MM.1S (cell line): ENCODE measurements around the gene ADCY6.

Experiments used
- DNase-seq: peaks from one replicate; pipeline ENCODE4 v3.0.0-alpha.2; 2015
- H2AFZ ChIP-seq: fragments of 300-600 bp; sonication (generic); 2 replicates; pipeline ENCODE4 v1.6.0; 2016; ENCODE audit warnings: antibody characterized with exemption, low read length
- H3F3A ChIP-seq: fragments of 300-600 bp; sonication (generic); 2 replicates; pipeline ENCODE4 v1.6.1; 2016; ENCODE audit warnings: mild to moderate bottlenecking, antibody characterized with exemption, low read length, moderate library complexity, mixed read lengths; ENCODE audit not compliant: insufficient read depth
- H3K27ac ChIP-seq: fragments of 300-600 bp; sonication (generic); 2 replicates; pipeline ENCODE4 v1.5.1; 2016; ENCODE audit warnings: mild to moderate bottlenecking, low read length
- H3K27me3 ChIP-seq: fragments of 300-600 bp; sonication (generic); replicated peaks from 2 replicates; pipeline ENCODE4 v1.6.0; 2016; ENCODE audit warnings: low read length; ENCODE audit not compliant: insufficient read depth
- H3K36me3 ChIP-seq: fragments of 300-600 bp; sonication (generic); replicated peaks from 2 replicates; pipeline ENCODE4 v1.6.1; 2016; ENCODE audit warnings: mild to moderate bottlenecking, low read length, mixed read lengths; ENCODE audit not compliant: insufficient read depth
- H3K4me1 ChIP-seq: fragments of 300-600 bp; sonication (generic); 2 replicates; pipeline ENCODE4 v1.6.1; 2016; ENCODE audit warnings: low read length, mixed read lengths
- H3K4me2 ChIP-seq: fragments of 300-600 bp; sonication (generic); 2 replicates; pipeline ENCODE4 v1.6.0; 2016; ENCODE audit warnings: low read depth, low read length
- H3K4me3 ChIP-seq: fragments of 300-600 bp; sonication (generic); 2 replicates; pipeline ENCODE4 v1.5.1; 2016; ENCODE audit warnings: low read length, mixed read lengths
- H3K79me2 ChIP-seq: fragments of 300-600 bp; sonication (generic); 2 replicates; pipeline ENCODE4 v1.6.1; 2016; ENCODE audit warnings: mixed run types, low read length, mixed read lengths
- H3K9ac ChIP-seq: fragments of 300-600 bp; sonication (generic); 2 replicates; pipeline ENCODE4 v1.6.1; 2016; ENCODE audit warnings: low read length, mixed read lengths
- H3K9me2 ChIP-seq: fragments of 300-600 bp; sonication (generic); replicated peaks from 2 replicates; pipeline ENCODE4 v1.6.1; 2016; ENCODE audit warnings: mild to moderate bottlenecking, low read length, mixed read lengths; ENCODE audit not compliant: insufficient read depth
- H3K9me3 ChIP-seq: fragments of 300-600 bp; sonication (generic); replicated peaks from 2 replicates; pipeline ENCODE4 v1.6.1; 2016; ENCODE audit warnings: mild to moderate bottlenecking, low read length, mixed read lengths; ENCODE audit not compliant: insufficient read depth
- H4K20me1 ChIP-seq: fragments of 300-600 bp; sonication (generic); 2 replicates; pipeline ENCODE4 v1.6.1; 2016; ENCODE audit warnings: mild to moderate bottlenecking, low read length, moderate library complexity, mixed read lengths; ENCODE audit not compliant: insufficient read depth
- CTCF ChIP-seq: fragments of 300-600 bp; sonication (generic); IDR thresholded peaks from 2 replicates; pipeline ENCODE4 v1.5.1; 2016; ENCODE audit warnings: antibody characterized with exemption, low read length, mixed read lengths
- EZH2 ChIP-seq: fragments of 300-600 bp; sonication (generic); optimal IDR thresholded peaks from 2 replicates; pipeline ENCODE3; 2017; ENCODE audit warnings: low read depth, mild to moderate bottlenecking, antibody characterized with exemption, low read length, mixed read lengths
- EZH2phosphoT487 ChIP-seq: fragments of 300-600 bp; sonication (generic); IDR thresholded peaks from 2 replicates; pipeline ENCODE4 v1.6.1; 2018; ENCODE audit warnings: antibody characterized with exemption, low read length

Gene ADCY6

GRCh38 chr12:48794870-48795269 lies 6.0 kb upstream of the ADCY6 start:
- Histone ChIP-seq H3K27me3 (no peaks in the 10 kb centered on the region), H3K27ac (no peak overlapping the region), H3K79me2 (no peaks in the 10 kb centered on the region), H3K9me2 (no peaks in the 10 kb centered on the region), H3K9ac (no peak overlapping the region), H3K4me2 (no peak overlapping the region), H3K36me3 (no peaks in the 10 kb centered on the region), H3K4me1 (peaks cover 5% of the 10 kb centered on the region), H3K4me3 (no peak overlapping the region), H3F3A (no peaks in the 10 kb centered on the region), H3K9me3 (no peaks in the 10 kb centered on the region), H4K20me1 (no peaks in the 10 kb centered on the region), H2AFZ (no peak overlapping the region)
- DNase-seq: peak; percentile 19
- no peak for TF ChIP-seq EZH2phosphoT487
- no peak for TF ChIP-seq CTCF
- TF ChIP-seq EZH2: no peak

- no peaks in the 10 kb centered on the region; the same call in 1 of the 2 replicates for H3K79me2 ChIP-seq
- H3K36me3 ChIP-seq: no peaks in the 10 kb centered on the region
- no peaks in the 10 kb centered on the region for H3K9me3 ChIP-seq
- no peak overlapping the region for H2AFZ ChIP-seq
- TF ChIP-seq CTCF (no peak), EZH2 (no peak), EZH2phosphoT487 (no peak)
- H3K27me3 ChIP-seq: no peaks in the 10 kb centered on the region
- no peaks in the 10 kb centered on the region for H3K9me2 ChIP-seq
- H3K4me2 ChIP-seq: no peak overlapping the region
- H3K4me1 ChIP-seq: peaks cover 7% of the 10 kb centered on the region
- no peak overlapping the region for H3K9ac ChIP-seq
- no peaks in the 10 kb centered on the region for H4K20me1 ChIP-seq
- no peaks in the 10 kb centered on the region for H3F3A ChIP-seq
- H3K27ac ChIP-seq: no peak overlapping the region
- H3K4me3 ChIP-seq: no peak overlapping the region
- DNase-seq: no peak
These were observed 4.8 kb upstream of the ADCY6 start for GRCh38 chr12:48793696-48794095.

- no peaks in the 10 kb centered on the region for H3K9me3 ChIP-seq
- peak overlapping the region; percentile 87; the same call in 1 of the 2 replicates for H3K9ac ChIP-seq
These were observed 1.0 kb upstream of the ADCY6 start for GRCh38 chr12:48789858-48790326.

More at GRCh38 chr12:48789858-48790326, 1.0 kb upstream of the ADCY6 start:
- no peak for DNase-seq
- Histone ChIP-seq H3K9me2 (no peaks in the 10 kb centered on the region), H3K4me2 (peak overlapping the region; percentile 81), H3K4me1 (peaks cover 7% of the 10 kb centered on the region), H4K20me1 (no peaks in the 10 kb centered on the region), H3F3A (no peaks in the 10 kb centered on the region), H3K36me3 (no peaks in the 10 kb centered on the region), H2AFZ (peak overlapping the region; percentile 99), H3K4me3 (peak overlapping the region; percentile 98), H3K27ac (no peak overlapping the region), H3K79me2 (peaks cover 12% of the 10 kb centered on the region; the same call in 1 of the 2 replicates), H3K27me3 (no peaks in the 10 kb centered on the region)
- TF ChIP-seq CTCF (no peak), EZH2phosphoT487 (no peak), EZH2 (no peak)
